Measurements from ENCODE around the gene GSTT2. TPM values are rescaled to one million over a fixed set of nuclear protein-coding genes. Genes with fewer than 3 reads are reported as not detected.

GSTT2 gene
- total and polyA plus RNA-seq, 10 of the 15 experiments (the other 5 are each of a cell fraction or from before 2014, with no cell fraction given): not detected

GRCh38 chr22:24026733-24027132 is 46.8 kb downstream of the GSTT2 start:
- BruUV-seq (replicated peaks): no TSS peak
- H3K79me2 ChIP-seq (ENCODE audit: control insufficient read depth, insufficient read depth, low read length): peaks cover 21% of the 10 kb centered on the region
- POLR2A ChIA-PET: interaction anchor here (1.2 kb wide), 1 partner anchor 15 kb away, joined by 4 read pairs; no protein-coding TSS in a partner anchor

More at GRCh38 chr22:24026733-24027132, 46.8 kb downstream of the GSTT2 start:
- CTCF ChIA-PET: interaction anchor here (1.2 to 1.3 kb wide), 2 partner anchors 13 to 16 kb away, joined by 3 to 4 read pairs; partner anchors contain the start of gene CABIN1
- Histone ChIP-seq H3K4me2 (ENCODE audit: control insufficient read depth, insufficient read depth) (no peak overlapping the region), H3K4me1 (ENCODE audit: control insufficient read depth, insufficient read depth, low read length) (no peaks in the 10 kb centered on the region), H4K20me1 (ENCODE audit: control insufficient read depth, insufficient read depth) (peaks cover 5% of the 10 kb centered on the region; the same call in 1 of the 2 replicates), H3K4me3 (no peak overlapping the region), H3K9ac (ENCODE audit: control insufficient read depth, insufficient read depth, low read length) (no peak overlapping the region), H3K9me3 (replicated peaks; ENCODE audit: control insufficient read depth, insufficient read depth, low read length) (no peaks in the 10 kb centered on the region), H3K27ac (ENCODE audit: control insufficient read depth, insufficient read depth) (no peak overlapping the region), H3K27me3 (replicated peaks in 1 of 2; ENCODE audit: control insufficient read depth in 2 of 2, insufficient read depth in 2 of 2, low read length in 1 of 2) (no peaks in the 10 kb centered on the region), H2AFZ (ENCODE audit: control insufficient read depth, low read depth, low read length) (no peak overlapping the region), H3K36me3 (ENCODE audit: control insufficient read depth in 2 of 2, insufficient read depth in 2 of 2, low read length in 1 of 2) (peaks cover 1 to 3% of the 10 kb centered on the region in 2 experiments; a peak in 3 of 4 replicates)
- intact Hi-C loops (cut with micrococcal nuclease; ENCODE audit: unreplicated experiment) (no loop called here), in situ Hi-C loops (cut with MboI) (no loop called here)
- ATAC-seq: no peak
- no peak for TF ChIP-seq BCL3 (IDR thresholded peaks at IDR 0.05; ENCODE audit: borderline replicate concordance, insufficient read depth, low read depth, low read length, poor library complexity, severe bottlenecking)
- no peak for TF ChIP-seq NFIC (IDR thresholded peaks at IDR 0.05; ENCODE audit: low read depth, low read length)
- TF ChIP-seq SRF (IDR thresholded peaks at IDR 0.05; ENCODE audit: low read depth in 2 of 2, low read length in 2 of 2): no peak
- no peak for TF ChIP-seq GATAD2B (conservative IDR thresholded peaks at IDR 0.05; ENCODE audit: low read depth)
- no peak for TF ChIP-seq ZBED1 (IDR thresholded peaks at IDR 0.05; ENCODE audit: borderline replicate concordance)
- TF ChIP-seq BACH1 (IDR thresholded peaks at IDR 0.05; ENCODE audit: borderline replicate concordance): no peak
- TF ChIP-seq RBBP5 (conservative IDR thresholded peaks at IDR 0.05): no peak
- no peak for TF ChIP-seq NFYB (IDR thresholded peaks at IDR 0.05; ENCODE audit: insufficient read depth, low read depth, low read length)
- TF ChIP-seq RUNX3 (IDR thresholded peaks at IDR 0.05; ENCODE audit: low read length): no peak
- FAIRE-seq: no peak
- SMC1A ChIA-PET (ENCODE audit: uncharacterized antibody, unreplicated experiment): interaction anchor here (1.1 to 1.8 kb wide), 3 partner anchors 11 to 16 kb away, joined by 3 to 4 read pairs (median 3); no protein-coding TSS in a partner anchor
- WGBS (ENCODE audit: insufficient coverage, insufficient replicate concordance, low lambda C conversion rate, missing lambda C conversion rate): 99% methylated on average over 3 of the region's 3 CpGs
- no peak for DNase-seq (ENCODE audit: low read depth, low spot score)
- RAD21 ChIA-PET (ENCODE audit: unreplicated experiment): no interaction called here
